H9 (cell line): Measurements from ENCODE around the gene PHC3. TPM values are rescaled to one million over a fixed set of nuclear protein-coding genes. Genes with fewer than 3 reads are reported as not detected.

Source experiments
- DNase-seq: peaks from one replicate; pipeline ENCODE4 v3.0.0-alpha.2; 2017
- H2AFZ ChIP-seq: one replicate; pipeline ENCODE4 v1.6.1; 2013; ENCODE audit warnings: mild to moderate bottlenecking, low read length, control low read depth, moderate library complexity
- H2AK5ac ChIP-seq: 2 replicates; pipeline ENCODE4 v1.6.1; 2013; ENCODE audit warnings: low read length, control low read depth, mixed read lengths; ENCODE audit not compliant: insufficient read length
- H2BK120ac ChIP-seq: one replicate; pipeline ENCODE4 v1.6.1; 2013; ENCODE audit warnings: low read depth, mild to moderate bottlenecking, low read length, control low read depth, inconsistent platforms; ENCODE audit not compliant: poor library complexity, severe bottlenecking
- H2BK12ac ChIP-seq: 2 replicates; pipeline ENCODE4 v1.6.1; 2013; ENCODE audit warnings: low read length, control low read depth, mixed read lengths, low read depth; ENCODE audit not compliant: insufficient read length
- H2BK15ac ChIP-seq: 2 replicates; pipeline ENCODE4 v1.6.1; 2013; ENCODE audit warnings: low read depth, low read length, control low read depth
- H2BK20ac ChIP-seq: one replicate; pipeline ENCODE4 v1.6.1; 2013; ENCODE audit warnings: low read depth, mild to moderate bottlenecking, low read length, control low read depth, inconsistent platforms; ENCODE audit not compliant: poor library complexity, severe bottlenecking
- H2BK5ac ChIP-seq: 2 replicates; pipeline ENCODE4 v1.6.1; 2013; ENCODE audit warnings: low read length, control low read depth, mixed read lengths; ENCODE audit not compliant: insufficient read length
- H3K14ac ChIP-seq: 2 replicates; pipeline ENCODE4 v1.6.1; 2013; ENCODE audit warnings: low read length, control low read depth; ENCODE audit not compliant: insufficient read depth
- H3K18ac ChIP-seq: 2 replicates; pipeline ENCODE4 v1.6.1; 2013; ENCODE audit warnings: low read depth, mild to moderate bottlenecking, mixed read lengths, low read length, control low read depth; ENCODE audit not compliant: insufficient read length
- H3K23ac ChIP-seq: 2 replicates; pipeline ENCODE4 v1.6.1; 2013; ENCODE audit warnings: low read length, control low read depth, mixed read lengths, low read depth; ENCODE audit not compliant: insufficient read length
- H3K23me2 ChIP-seq: 2 replicates; pipeline ENCODE4 v1.6.1; 2013; ENCODE audit warnings: low read depth, mild to moderate bottlenecking, mixed read lengths, low read length, control low read depth; ENCODE audit not compliant: insufficient read length, poor library complexity, severe bottlenecking
- H3K27ac ChIP-seq: 2 replicates; pipeline ENCODE4 v1.5.1; 2013; ENCODE audit warnings: low read length, control low read depth, mixed read lengths, low read depth; ENCODE audit not compliant: insufficient read length
- H3K27me3 ChIP-seq: 2 replicates; pipeline ENCODE4 v1.6.1; 2013; ENCODE audit warnings: low read length, control low read depth, inconsistent platforms; ENCODE audit not compliant: insufficient read depth
- H3K4ac ChIP-seq: 2 replicates; pipeline ENCODE4 v1.6.1; 2013; ENCODE audit warnings: low read depth, mild to moderate bottlenecking, control low read depth, inconsistent platforms, low read length, moderate library complexity
- H3K4me1 ChIP-seq: 2 replicates; pipeline ENCODE4 v1.6.1; 2013; ENCODE audit warnings: low read length, control low read depth, inconsistent platforms; ENCODE audit not compliant: insufficient read depth
- H3K4me2 ChIP-seq: 2 replicates; pipeline ENCODE4 v1.6.1; 2013; ENCODE audit warnings: low read length, control low read depth, mixed read lengths; ENCODE audit not compliant: insufficient read length, insufficient read depth
- H3K56ac ChIP-seq: 2 replicates; pipeline ENCODE4 v1.6.1; 2013; ENCODE audit warnings: low read depth, mild to moderate bottlenecking, mixed read lengths, low read length, control low read depth; ENCODE audit not compliant: insufficient read length
- H3K79me1 ChIP-seq: 2 replicates; pipeline ENCODE4 v1.6.1; 2013; ENCODE audit warnings: low read depth, mild to moderate bottlenecking, moderate library complexity, low read length, control low read depth, inconsistent platforms; ENCODE audit not compliant: insufficient read depth, poor library complexity, severe bottlenecking
- H3K79me2 ChIP-seq: 2 replicates; pipeline ENCODE4 v1.6.1; 2013; ENCODE audit warnings: low read length, control low read depth, inconsistent platforms; ENCODE audit not compliant: insufficient read depth
- H3K9ac ChIP-seq: 2 replicates; pipeline ENCODE4 v1.6.1; 2013; ENCODE audit warnings: low read length, control low read depth, mixed read lengths; ENCODE audit not compliant: insufficient read length; ENCODE audit errors: extremely low read depth
- H3K9me3 ChIP-seq: one replicate; pipeline ENCODE4 v1.6.1; 2013; ENCODE audit warnings: low read depth, low read length, inconsistent platforms; ENCODE audit not compliant: control insufficient read depth
- H3T11ph ChIP-seq: one replicate; pipeline ENCODE4 v1.6.1; 2013; ENCODE audit warnings: mild to moderate bottlenecking, low read length, control low read depth, inconsistent platforms
- H4K20me1 ChIP-seq: one replicate; pipeline ENCODE4 v1.6.1; 2013; ENCODE audit not compliant: control insufficient read depth, insufficient read length, insufficient read depth
- H4K5ac ChIP-seq: 2 replicates; pipeline ENCODE4 v1.6.1; 2013; ENCODE audit warnings: low read depth, mild to moderate bottlenecking, mixed read lengths, low read length, control low read depth; ENCODE audit not compliant: insufficient read length
- H4K8ac ChIP-seq: replicated peaks from 2 replicates; pipeline ENCODE4 v1.6.1; 2013; ENCODE audit warnings: low read length, control low read depth, mixed read lengths, low read depth; ENCODE audit not compliant: insufficient read length
- H4K91ac ChIP-seq: 2 replicates; pipeline ENCODE4 v1.6.1; 2013; ENCODE audit warnings: low read depth, mild to moderate bottlenecking, moderate library complexity, mixed read lengths, low read length, control low read depth; ENCODE audit not compliant: insufficient read length
- H3K27ac Mint-ChIP-seq, 3 experiments: 2 replicates in 2 of 3; 3 replicates in 1 of 3; pipeline ENCODE4 v1.8.0; 2020 to 2021; ENCODE audit warnings: mixed read lengths in 3 of 3, mild to moderate bottlenecking in 1 of 3, moderate library complexity in 1 of 3
- H3K27me3 Mint-ChIP-seq: 2 replicates; pipeline ENCODE4 v1.8.0; 2021; ENCODE audit warnings: low read depth, mild to moderate bottlenecking, moderate library complexity, mixed read lengths
- H3K36me3 Mint-ChIP-seq, 3 experiments: 2 replicates in 2 of 3; 3 replicates in 1 of 3; pipeline ENCODE4 v1.8.0; 2020 to 2021; ENCODE audit warnings: low read depth in 3 of 3, mixed read lengths in 3 of 3; ENCODE audit not compliant: insufficient read depth in 1 of 3
- H3K4me1 Mint-ChIP-seq, 2 experiments: 2 replicates each; pipeline ENCODE4 v1.8.0; 2020; ENCODE audit warnings: mixed read lengths in 2 of 2
- H3K4me3 Mint-ChIP-seq, 2 experiments: 2 replicates in 1 of 2; 3 replicates in 1 of 2; pipeline ENCODE4 v1.8.0; 2020 to 2021; ENCODE audit warnings: mild to moderate bottlenecking in 2 of 2, mixed read lengths in 2 of 2, moderate library complexity in 1 of 2
- H3K9me3 Mint-ChIP-seq, 2 experiments: 2 replicates in 1 of 2; 3 replicates in 1 of 2; pipeline ENCODE4 v1.8.0; 2020; ENCODE audit warnings: mild to moderate bottlenecking in 2 of 2, mixed read lengths in 2 of 2, moderate library complexity in 1 of 2
- CTCF ChIP-seq: fragments of 200-600 bp; sonication (generic); conservative IDR thresholded peaks from 3 replicates; pipeline ENCODE4 v1.8.0; 2021; ENCODE audit warnings: antibody characterized with exemption, mild to moderate bottlenecking
- WGBS: extraction: QIAGEN DNeasy Blood & Tissue Kit; methylation state at CpG from one replicate; pipeline ENCODE4 v1.1.7; 2013; ENCODE audit warnings: missing lambda C conversion rate, low lambda C conversion rate, mixed read lengths; ENCODE audit not compliant: insufficient read length; ENCODE audit errors: extremely low coverage; 5-methylcytosine and 5-hydroxymethylcytosine counted together
- total RNA-seq: library from RNA; stranded (reverse); gene quantifications from 2 replicates; pipeline ENCODE4 v1.2.1, GENCODE V29; 2021

Gene PHC3
- total RNA-seq, 1 experiment from 2014 or later, result 26.4 TPM

- WGBS, result no CpG with 5 or more reads among the region's 1 CpG
Observed at GRCh38 chr3:170054204-170054603, 127.3 kb downstream of the PHC3 start.

More at GRCh38 chr3:170054204-170054603, 127.3 kb downstream of the PHC3 start:
- H2BK20ac ChIP-seq, result no peak overlapping the region
- no peak overlapping the region for H3K23ac ChIP-seq
- H2AFZ ChIP-seq, result no peak overlapping the region
- H3K9ac ChIP-seq, result no peak overlapping the region
- no peaks in the 10 kb centered on the region for H3K27me3 Mint-ChIP-seq
- H4K8ac ChIP-seq, result no peak overlapping the region
- no peak overlapping the region for H2AK5ac ChIP-seq
- peaks cover 23 to 29% of the 10 kb centered on the region in 2 experiments for H3K4me1 Mint-ChIP-seq
- peaks cover 7 to 10% (median 9%) of the 10 kb centered on the region in 3 experiments; a peak in 5 of 7 replicates for H3K36me3 Mint-ChIP-seq
- no peak overlapping the region for H4K91ac ChIP-seq
- no peaks in the 10 kb centered on the region for H4K20me1 ChIP-seq
- H3K9me3 ChIP-seq, result no peaks in the 10 kb centered on the region
- H3K27ac Mint-ChIP-seq, result no peak overlapping the region
- H3K27me3 ChIP-seq, result no peaks in the 10 kb centered on the region
- no peak overlapping the region for H3K4me2 ChIP-seq
- no peak overlapping the region for H2BK12ac ChIP-seq
- no peak overlapping the region for H3K56ac ChIP-seq
- H4K5ac ChIP-seq, result no peak overlapping the region
- H3T11ph ChIP-seq, result no peak overlapping the region
- H3K4me3 Mint-ChIP-seq, result no peak overlapping the region
- peak; percentile 42 for TF ChIP-seq CTCF
- H2BK15ac ChIP-seq, result no peak overlapping the region
- H3K18ac ChIP-seq, result no peak overlapping the region
- no peaks in the 10 kb centered on the region; the same call in 1 of the 2 replicates for H3K79me2 ChIP-seq
- no peak overlapping the region for H3K4ac ChIP-seq
- no peak overlapping the region for H3K14ac ChIP-seq
- H3K4me1 ChIP-seq, result peaks cover 4% of the 10 kb centered on the region; the same call in 1 of the 2 replicates
- H3K79me1 ChIP-seq, result no peaks in the 10 kb centered on the region
- no peak overlapping the region for H2BK120ac ChIP-seq
- no peak for DNase-seq
- H3K23me2 ChIP-seq, result no peaks in the 10 kb centered on the region
- no peak overlapping the region for H2BK5ac ChIP-seq
- no peak overlapping the region for H3K27ac ChIP-seq
- H3K9me3 Mint-ChIP-seq, result peaks cover 0 to 6% of the 10 kb centered on the region in 2 experiments; a peak in 2 of 5 replicates
